ENCODE measurements around the gene MCC.

- TF ChIP-seq GATA3 (IDR thresholded peaks at IDR 0.05; ENCODE audit: low read depth, low read length): peak; percentile 58; the same call in 1 of the 2 replicates
- peak; percentile 86 for TF ChIP-seq GATA2 (IDR thresholded peaks at IDR 0.05; ENCODE audit: low read depth, low read length)
These were observed 359.5 kb downstream of the MCC start for GRCh38 chr5:113128641-113129330.
